ENCODE results near the gene KCNA4. TPM values are rescaled to one million over a fixed set of nuclear protein-coding genes. Genes with fewer than 3 reads are reported as not detected.
"Not testable (repeated sequence)": the region's sequence is repeated elsewhere in the genome, so short reads cannot be mapped to it uniquely, and the experiment has no call there.

The KCNA4 gene
- total RNA-seq, 1 donor from 2014 or later = not detected

- Mint-ChIP-seq H3K27ac (ENCODE audit: unreplicated experiment) (no peak overlapping the region), H3K27me3 (ENCODE audit: unreplicated experiment) (no peaks in the 10 kb centered on the region), H3K4me1 (ENCODE audit: low read depth, unreplicated experiment) (no peaks in the 10 kb centered on the region), H3K9me3 (ENCODE audit: unreplicated experiment) (peaks cover 6% of the 10 kb centered on the region), H3K36me3 (ENCODE audit: unreplicated experiment) (no peaks in the 10 kb centered on the region), H3K4me3 (ENCODE audit: unreplicated experiment) (no peak overlapping the region)
- no peak for DNase-seq
- no peak for TF ChIP-seq CTCF (IDR thresholded peaks at IDR 0.05; ENCODE audit: partially characterized antibody, unreplicated experiment)
Measured at GRCh38 chr11:30045921-30046577, 29.2 kb upstream of the KCNA4 start.

GRCh38 chr11:30045144-30045543, 28.3 kb upstream of the KCNA4 start:
- Mint-ChIP-seq H3K27me3 (ENCODE audit: unreplicated experiment) (no peaks in the 10 kb centered on the region), H3K4me1 (ENCODE audit: low read depth, unreplicated experiment) (no peaks in the 10 kb centered on the region), H3K27ac (ENCODE audit: unreplicated experiment) (no peak overlapping the region), H3K36me3 (ENCODE audit: unreplicated experiment) (no peaks in the 10 kb centered on the region), H3K4me3 (ENCODE audit: unreplicated experiment) (no peak overlapping the region), H3K9me3 (ENCODE audit: unreplicated experiment) (peaks cover 6% of the 10 kb centered on the region)
- DNase-seq = no peak
- no peak for TF ChIP-seq CTCF (IDR thresholded peaks at IDR 0.05; ENCODE audit: partially characterized antibody, unreplicated experiment)

- Mint-ChIP-seq H3K9me3 (ENCODE audit: unreplicated experiment) (peaks cover 3% of the 10 kb centered on the region), H3K4me3 (ENCODE audit: unreplicated experiment) (no peak overlapping the region), H3K36me3 (ENCODE audit: unreplicated experiment) (no peaks in the 10 kb centered on the region), H3K27me3 (ENCODE audit: unreplicated experiment) (no peaks in the 10 kb centered on the region), H3K4me1 (ENCODE audit: low read depth, unreplicated experiment) (no peaks in the 10 kb centered on the region), H3K27ac (ENCODE audit: unreplicated experiment) (no peak overlapping the region)
- no peak for DNase-seq
- TF ChIP-seq CTCF (IDR thresholded peaks at IDR 0.05; ENCODE audit: partially characterized antibody, unreplicated experiment) = no peak
Measured at GRCh38 chr11:30041171-30041570, 24.3 kb upstream of the KCNA4 start.

- H3K27me3 Mint-ChIP-seq (ENCODE audit: unreplicated experiment); DNase-seq; H3K9me3 Mint-ChIP-seq (ENCODE audit: unreplicated experiment); H3K36me3 Mint-ChIP-seq (ENCODE audit: unreplicated experiment); H3K4me1 Mint-ChIP-seq (ENCODE audit: low read depth, unreplicated experiment); H3K27ac Mint-ChIP-seq (ENCODE audit: unreplicated experiment); H3K4me3 Mint-ChIP-seq (ENCODE audit: unreplicated experiment): not testable (repeated sequence)
Measured at GRCh38 chr11:30034746-30035145, 17.9 kb upstream of the KCNA4 start.

GRCh38 chr11:30034166-30034565, 17.3 kb upstream of the KCNA4 start:
- not testable (repeated sequence) for H3K9me3 Mint-ChIP-seq (ENCODE audit: unreplicated experiment); H3K27ac Mint-ChIP-seq (ENCODE audit: unreplicated experiment); H3K4me3 Mint-ChIP-seq (ENCODE audit: unreplicated experiment); H3K4me1 Mint-ChIP-seq (ENCODE audit: low read depth, unreplicated experiment); DNase-seq; H3K27me3 Mint-ChIP-seq (ENCODE audit: unreplicated experiment); H3K36me3 Mint-ChIP-seq (ENCODE audit: unreplicated experiment)

- Mint-ChIP-seq H3K9me3 (ENCODE audit: unreplicated experiment) (no peaks in the 10 kb centered on the region), H3K27ac (ENCODE audit: unreplicated experiment) (no peak overlapping the region), H3K4me3 (ENCODE audit: unreplicated experiment) (no peak overlapping the region), H3K27me3 (ENCODE audit: unreplicated experiment) (peaks cover 4% of the 10 kb centered on the region), H3K4me1 (ENCODE audit: low read depth, unreplicated experiment) (no peaks in the 10 kb centered on the region), H3K36me3 (ENCODE audit: unreplicated experiment) (no peaks in the 10 kb centered on the region)
- TF ChIP-seq CTCF (IDR thresholded peaks at IDR 0.05; ENCODE audit: partially characterized antibody, unreplicated experiment) = no peak
- DNase-seq = no peak
Measured at GRCh38 chr11:30025396-30026139, 8.7 kb upstream of the KCNA4 start.

Measured in glutamatergic neuron (in vitro differentiated cells).